Measurements from ENCODE around the gene EFCAB12.

DNA sequence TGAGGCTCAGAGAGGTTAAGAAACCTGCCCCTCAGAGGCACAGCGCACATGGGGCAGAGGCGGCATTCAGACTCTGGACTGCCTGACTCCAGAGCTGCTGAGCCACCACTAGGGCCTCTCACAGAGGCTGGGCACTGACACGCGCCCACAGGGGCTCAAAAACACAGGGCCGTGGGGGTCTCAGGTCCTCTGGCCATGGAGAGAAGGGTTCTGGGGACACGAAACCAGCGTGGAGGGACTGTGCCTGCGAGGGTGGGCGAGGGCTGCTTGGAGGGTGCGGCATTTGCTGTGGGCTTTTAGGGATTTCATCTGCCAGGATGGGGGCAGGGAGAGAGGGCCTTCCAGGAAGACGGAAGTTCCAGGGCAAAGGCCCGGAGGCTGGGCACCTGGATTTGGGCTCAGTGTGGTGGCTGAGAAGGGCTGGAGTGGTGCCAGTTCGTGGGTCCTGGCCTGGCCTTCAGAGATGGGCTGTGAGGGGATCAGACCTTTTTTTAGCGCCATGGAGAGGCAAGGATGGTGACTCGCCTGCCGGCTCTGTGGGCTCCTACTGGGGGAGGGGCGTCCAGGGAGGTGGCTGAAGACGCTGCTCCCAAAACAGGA, 69.6 kb downstream of the EFCAB12 start:
- TF ChIP-seq YY1 (IDR thresholded peaks at IDR 0.05; ENCODE audit: insufficient read depth, insufficient read length) (no peak), ZNF274 (IDR thresholded peaks at IDR 0.05; ENCODE audit: low read depth, low read length) (no peak)
